ENCODE results near the gene FLT4. TPM values are rescaled to one million over a fixed set of nuclear protein-coding genes. Genes with fewer than 3 reads are reported as not detected.

FLT4 gene
- total RNA-seq, 2 experiments from 2014 or later, result not detected

- intact Hi-C loops (cut with micrococcal nuclease; ENCODE audit: unreplicated experiment), result no loop called here
- TF ChIP-seq CTCF (conservative IDR thresholded peaks at IDR 0.05; ENCODE audit: low read length) (no peak), EZH2phosphoT487 (IDR thresholded peaks at IDR 0.05; ENCODE audit: borderline replicate concordance, low read depth, low read length) (no peak)
- no peak overlapping the region for H3K4me3 ChIP-seq (ENCODE audit: low read depth, low read length, poor library complexity, severe bottlenecking)
- H3K79me2 ChIP-seq (ENCODE audit: insufficient read depth, low read depth, low read length), result no peaks in the 10 kb centered on the region
- DNase-seq (ENCODE audit: low spot score), result no peak
- H2AFZ ChIP-seq (ENCODE audit: low read length), result no peak overlapping the region
- no peaks in the 10 kb centered on the region for H3K9me2 ChIP-seq (ENCODE audit: insufficient read depth, low read length)
- no peaks in the 10 kb centered on the region for H3K4me1 ChIP-seq (ENCODE audit: insufficient read depth, low read length, poor library complexity, severe bottlenecking)
- ChIA-PET CTCF (ENCODE audit: unreplicated experiment) (no interaction called here), POLR2A (no interaction called here)
- H3K36me3 ChIP-seq (ENCODE audit: insufficient read depth, low read length), result peaks cover 89% of the 10 kb centered on the region
- H3K27ac ChIP-seq (ENCODE audit: low read depth, low read length, poor library complexity, severe bottlenecking), result no peak overlapping the region
- no peaks in the 10 kb centered on the region for H4K20me1 ChIP-seq (ENCODE audit: insufficient read depth, low read length)
- BruUV-seq (replicated peaks), result no TSS peak
- H3K9me3 ChIP-seq (ENCODE audit: low read length), result no peaks in the 10 kb centered on the region
- no peak overlapping the region for H3K4me2 ChIP-seq (ENCODE audit: low read length)
These were observed 92.1 kb downstream of the FLT4 start for GRCh38 chr5:180557217-180557809.

- peaks cover 89% of the 10 kb centered on the region for H3K36me3 ChIP-seq (ENCODE audit: insufficient read depth, low read length)
- no peak overlapping the region for H3K27ac ChIP-seq (ENCODE audit: low read depth, low read length, poor library complexity, severe bottlenecking)
- no peak overlapping the region for H3K4me2 ChIP-seq (ENCODE audit: low read length)
- H3K9me2 ChIP-seq (ENCODE audit: insufficient read depth, low read length), result no peaks in the 10 kb centered on the region
- H3K4me3 ChIP-seq (ENCODE audit: low read depth, low read length, poor library complexity, severe bottlenecking), result no peak overlapping the region
- H3K4me1 ChIP-seq (ENCODE audit: insufficient read depth, low read length, poor library complexity, severe bottlenecking), result no peaks in the 10 kb centered on the region
- no peak for DNase-seq (ENCODE audit: low spot score)
- H3K79me2 ChIP-seq (ENCODE audit: insufficient read depth, low read depth, low read length), result no peaks in the 10 kb centered on the region
- POLR2A ChIA-PET, result no interaction called here
- TF ChIP-seq EZH2phosphoT487 (IDR thresholded peaks at IDR 0.05; ENCODE audit: borderline replicate concordance, low read depth, low read length) (no peak), CTCF (conservative IDR thresholded peaks at IDR 0.05; ENCODE audit: low read length) (no peak)
- intact Hi-C loops (cut with micrococcal nuclease; ENCODE audit: unreplicated experiment), result no loop called here
- H3K9me3 ChIP-seq (ENCODE audit: low read length), result no peaks in the 10 kb centered on the region
- H2AFZ ChIP-seq (ENCODE audit: low read length), result no peak overlapping the region
- no peaks in the 10 kb centered on the region for H4K20me1 ChIP-seq (ENCODE audit: insufficient read depth, low read length)
- BruUV-seq (replicated peaks), result no TSS peak
- CTCF ChIA-PET (ENCODE audit: unreplicated experiment), result no interaction called here
These were observed 94.1 kb downstream of the FLT4 start for GRCh38 chr5:180555168-180555921.

- DNase-seq (ENCODE audit: low spot score), result no peak
- ChIA-PET CTCF (ENCODE audit: unreplicated experiment) (no interaction called here), POLR2A (interaction anchor here (0.5 to 1.3 kb wide), 4 partner anchors 14 to 846 kb away, joined by 3 to 5 read pairs (median 4); no protein-coding TSS in a partner anchor)
- H3K79me2 ChIP-seq (ENCODE audit: insufficient read depth, low read depth, low read length), result no peaks in the 10 kb centered on the region
- BruUV-seq (replicated peaks), result no TSS peak
- H3K4me1 ChIP-seq (ENCODE audit: insufficient read depth, low read length, poor library complexity, severe bottlenecking), result no peaks in the 10 kb centered on the region
- H3K36me3 ChIP-seq (ENCODE audit: insufficient read depth, low read length), result peaks cover 92% of the 10 kb centered on the region
- no peaks in the 10 kb centered on the region for H3K9me2 ChIP-seq (ENCODE audit: insufficient read depth, low read length)
- no peak overlapping the region for H3K27ac ChIP-seq (ENCODE audit: low read depth, low read length, poor library complexity, severe bottlenecking)
- TF ChIP-seq EZH2phosphoT487 (IDR thresholded peaks at IDR 0.05; ENCODE audit: borderline replicate concordance, low read depth, low read length) (no peak), CTCF (conservative IDR thresholded peaks at IDR 0.05; ENCODE audit: low read length) (no peak)
- intact Hi-C loops (cut with micrococcal nuclease; ENCODE audit: unreplicated experiment), result no loop called here
- no peak overlapping the region for H2AFZ ChIP-seq (ENCODE audit: low read length)
- H4K20me1 ChIP-seq (ENCODE audit: insufficient read depth, low read length), result no peaks in the 10 kb centered on the region
- no peaks in the 10 kb centered on the region for H3K9me3 ChIP-seq (ENCODE audit: low read length)
- no peak overlapping the region for H3K4me3 ChIP-seq (ENCODE audit: low read depth, low read length, poor library complexity, severe bottlenecking)
- no peak overlapping the region for H3K4me2 ChIP-seq (ENCODE audit: low read length)
These were observed 95.9 kb downstream of the FLT4 start for GRCh38 chr5:180553530-180553929.
